H9 (cell line): Measurements from ENCODE around the gene DNLZ. TPM values are rescaled to one million over a fixed set of nuclear protein-coding genes. Genes with fewer than 3 reads are reported as not detected.

Experiments used
- DNase-seq: peaks from one replicate; pipeline ENCODE4 v3.0.0-alpha.2; 2017
- H2AFZ ChIP-seq: one replicate; pipeline ENCODE4 v1.6.1; 2013; ENCODE audit warnings: mild to moderate bottlenecking, low read length, control low read depth, moderate library complexity
- H2AK5ac ChIP-seq: 2 replicates; pipeline ENCODE4 v1.6.1; 2013; ENCODE audit warnings: low read length, control low read depth, mixed read lengths; ENCODE audit not compliant: insufficient read length
- H2BK120ac ChIP-seq: one replicate; pipeline ENCODE4 v1.6.1; 2013; ENCODE audit warnings: low read depth, mild to moderate bottlenecking, low read length, control low read depth, inconsistent platforms; ENCODE audit not compliant: poor library complexity, severe bottlenecking
- H2BK12ac ChIP-seq: 2 replicates; pipeline ENCODE4 v1.6.1; 2013; ENCODE audit warnings: low read length, control low read depth, mixed read lengths, low read depth; ENCODE audit not compliant: insufficient read length
- H2BK15ac ChIP-seq: 2 replicates; pipeline ENCODE4 v1.6.1; 2013; ENCODE audit warnings: low read depth, low read length, control low read depth
- H2BK20ac ChIP-seq: one replicate; pipeline ENCODE4 v1.6.1; 2013; ENCODE audit warnings: low read depth, mild to moderate bottlenecking, low read length, control low read depth, inconsistent platforms; ENCODE audit not compliant: poor library complexity, severe bottlenecking
- H2BK5ac ChIP-seq: 2 replicates; pipeline ENCODE4 v1.6.1; 2013; ENCODE audit warnings: low read length, control low read depth, mixed read lengths; ENCODE audit not compliant: insufficient read length
- H3K14ac ChIP-seq: 2 replicates; pipeline ENCODE4 v1.6.1; 2013; ENCODE audit warnings: low read length, control low read depth; ENCODE audit not compliant: insufficient read depth
- H3K18ac ChIP-seq: 2 replicates; pipeline ENCODE4 v1.6.1; 2013; ENCODE audit warnings: low read depth, mild to moderate bottlenecking, mixed read lengths, low read length, control low read depth; ENCODE audit not compliant: insufficient read length
- H3K23ac ChIP-seq: 2 replicates; pipeline ENCODE4 v1.6.1; 2013; ENCODE audit warnings: low read length, control low read depth, mixed read lengths, low read depth; ENCODE audit not compliant: insufficient read length
- H3K23me2 ChIP-seq: 2 replicates; pipeline ENCODE4 v1.6.1; 2013; ENCODE audit warnings: low read depth, mild to moderate bottlenecking, mixed read lengths, low read length, control low read depth; ENCODE audit not compliant: insufficient read length, poor library complexity, severe bottlenecking
- H3K27ac ChIP-seq: 2 replicates; pipeline ENCODE4 v1.5.1; 2013; ENCODE audit warnings: low read length, control low read depth, mixed read lengths, low read depth; ENCODE audit not compliant: insufficient read length
- H3K27me3 ChIP-seq: 2 replicates; pipeline ENCODE4 v1.6.1; 2013; ENCODE audit warnings: low read length, control low read depth, inconsistent platforms; ENCODE audit not compliant: insufficient read depth
- H3K4ac ChIP-seq: 2 replicates; pipeline ENCODE4 v1.6.1; 2013; ENCODE audit warnings: low read depth, mild to moderate bottlenecking, control low read depth, inconsistent platforms, low read length, moderate library complexity
- H3K4me1 ChIP-seq: 2 replicates; pipeline ENCODE4 v1.6.1; 2013; ENCODE audit warnings: low read length, control low read depth, inconsistent platforms; ENCODE audit not compliant: insufficient read depth
- H3K4me2 ChIP-seq: 2 replicates; pipeline ENCODE4 v1.6.1; 2013; ENCODE audit warnings: low read length, control low read depth, mixed read lengths; ENCODE audit not compliant: insufficient read length, insufficient read depth
- H3K56ac ChIP-seq: 2 replicates; pipeline ENCODE4 v1.6.1; 2013; ENCODE audit warnings: low read depth, mild to moderate bottlenecking, mixed read lengths, low read length, control low read depth; ENCODE audit not compliant: insufficient read length
- H3K79me1 ChIP-seq: 2 replicates; pipeline ENCODE4 v1.6.1; 2013; ENCODE audit warnings: low read depth, mild to moderate bottlenecking, moderate library complexity, low read length, control low read depth, inconsistent platforms; ENCODE audit not compliant: insufficient read depth, poor library complexity, severe bottlenecking
- H3K79me2 ChIP-seq: 2 replicates; pipeline ENCODE4 v1.6.1; 2013; ENCODE audit warnings: low read length, control low read depth, inconsistent platforms; ENCODE audit not compliant: insufficient read depth
- H3K9ac ChIP-seq: 2 replicates; pipeline ENCODE4 v1.6.1; 2013; ENCODE audit warnings: low read length, control low read depth, mixed read lengths; ENCODE audit not compliant: insufficient read length; ENCODE audit errors: extremely low read depth
- H3K9me3 ChIP-seq: one replicate; pipeline ENCODE4 v1.6.1; 2013; ENCODE audit warnings: low read depth, low read length, inconsistent platforms; ENCODE audit not compliant: control insufficient read depth
- H3T11ph ChIP-seq: one replicate; pipeline ENCODE4 v1.6.1; 2013; ENCODE audit warnings: mild to moderate bottlenecking, low read length, control low read depth, inconsistent platforms
- H4K20me1 ChIP-seq: one replicate; pipeline ENCODE4 v1.6.1; 2013; ENCODE audit not compliant: control insufficient read depth, insufficient read length, insufficient read depth
- H4K5ac ChIP-seq: 2 replicates; pipeline ENCODE4 v1.6.1; 2013; ENCODE audit warnings: low read depth, mild to moderate bottlenecking, mixed read lengths, low read length, control low read depth; ENCODE audit not compliant: insufficient read length
- H4K8ac ChIP-seq: replicated peaks from 2 replicates; pipeline ENCODE4 v1.6.1; 2013; ENCODE audit warnings: low read length, control low read depth, mixed read lengths, low read depth; ENCODE audit not compliant: insufficient read length
- H4K91ac ChIP-seq: 2 replicates; pipeline ENCODE4 v1.6.1; 2013; ENCODE audit warnings: low read depth, mild to moderate bottlenecking, moderate library complexity, mixed read lengths, low read length, control low read depth; ENCODE audit not compliant: insufficient read length
- H3K27ac Mint-ChIP-seq, 3 experiments: 2 replicates in 2 of 3; 3 replicates in 1 of 3; pipeline ENCODE4 v1.8.0; 2020 to 2021; ENCODE audit warnings: mixed read lengths in 3 of 3, mild to moderate bottlenecking in 1 of 3, moderate library complexity in 1 of 3
- H3K27me3 Mint-ChIP-seq: 2 replicates; pipeline ENCODE4 v1.8.0; 2021; ENCODE audit warnings: low read depth, mild to moderate bottlenecking, moderate library complexity, mixed read lengths
- H3K36me3 Mint-ChIP-seq, 3 experiments: 2 replicates in 2 of 3; 3 replicates in 1 of 3; pipeline ENCODE4 v1.8.0; 2020 to 2021; ENCODE audit warnings: low read depth in 3 of 3, mixed read lengths in 3 of 3; ENCODE audit not compliant: insufficient read depth in 1 of 3
- H3K4me1 Mint-ChIP-seq, 2 experiments: 2 replicates each; pipeline ENCODE4 v1.8.0; 2020; ENCODE audit warnings: mixed read lengths in 2 of 2
- H3K4me3 Mint-ChIP-seq, 2 experiments: 2 replicates in 1 of 2; 3 replicates in 1 of 2; pipeline ENCODE4 v1.8.0; 2020 to 2021; ENCODE audit warnings: mild to moderate bottlenecking in 2 of 2, mixed read lengths in 2 of 2, moderate library complexity in 1 of 2
- H3K9me3 Mint-ChIP-seq, 2 experiments: 2 replicates in 1 of 2; 3 replicates in 1 of 2; pipeline ENCODE4 v1.8.0; 2020; ENCODE audit warnings: mild to moderate bottlenecking in 2 of 2, mixed read lengths in 2 of 2, moderate library complexity in 1 of 2
- WGBS: extraction: QIAGEN DNeasy Blood & Tissue Kit; methylation state at CpG from one replicate; pipeline ENCODE4 v1.1.7; 2013; ENCODE audit warnings: missing lambda C conversion rate, low lambda C conversion rate, mixed read lengths; ENCODE audit not compliant: insufficient read length; ENCODE audit errors: extremely low coverage; 5-methylcytosine and 5-hydroxymethylcytosine counted together
- total RNA-seq: library from RNA; stranded (reverse); gene quantifications from 2 replicates; pipeline ENCODE4 v1.2.1, GENCODE V29; 2021
- TF ChIP-seq, protein P1 (sequence below): fragments of 200-600 bp; sonication (generic); conservative IDR thresholded peaks from 3 replicates; pipeline ENCODE4 v1.8.0; 2021; ENCODE audit warnings: antibody characterized with exemption, mild to moderate bottlenecking

DNLZ gene
- total RNA-seq, 1 experiment from 2014 or later, result 24.8 TPM

DNA sequence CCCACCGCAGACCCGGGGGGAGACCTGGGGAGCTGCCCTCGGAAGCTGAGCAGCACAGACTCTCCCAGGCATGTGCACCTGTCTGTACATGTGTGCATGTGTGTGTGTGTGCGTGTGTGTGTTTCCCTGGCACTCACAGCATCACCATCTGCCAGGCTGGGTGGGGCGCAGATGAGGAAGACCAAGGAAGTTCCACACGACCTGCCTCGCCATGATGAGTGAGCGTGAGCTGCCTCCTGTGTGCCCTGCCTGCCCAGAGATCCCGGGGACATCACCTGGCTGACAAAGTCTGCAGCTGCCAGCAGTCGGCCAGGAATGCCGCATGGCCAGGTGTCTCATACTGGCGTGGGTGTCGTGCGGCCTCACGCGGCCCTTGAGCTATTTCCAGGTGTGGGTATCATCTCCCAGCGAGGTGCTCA lies 40.2 kb downstream of the DNLZ start:
- Histone ChIP-seq H3K23me2 (no peaks in the 10 kb centered on the region), H3K27ac (no peak overlapping the region), H3K23ac (no peak overlapping the region), H4K91ac (no peak overlapping the region), H4K20me1 (no peaks in the 10 kb centered on the region), H3K56ac (no peak overlapping the region), H3K18ac (no peak overlapping the region), H3K79me2 (no peaks in the 10 kb centered on the region), H3K4ac (no peak overlapping the region), H3K4me1 (peaks cover 4% of the 10 kb centered on the region; the same call in 1 of the 2 replicates), H2AK5ac (no peak overlapping the region), H3K14ac (no peak overlapping the region), H2BK20ac (no peak overlapping the region), H4K8ac (no peak overlapping the region), H3K79me1 (no peaks in the 10 kb centered on the region), H3K9me3 (no peaks in the 10 kb centered on the region), H2AFZ (no peak overlapping the region), H2BK120ac (no peak overlapping the region), H4K5ac (no peak overlapping the region), H3K9ac (no peak overlapping the region), H3K4me2 (no peak overlapping the region), H3T11ph (no peak overlapping the region), H2BK15ac (no peak overlapping the region), H2BK12ac (no peak overlapping the region), H3K27me3 (no peaks in the 10 kb centered on the region), H2BK5ac (no peak overlapping the region)
- peak overlapping the region in 1 of 3 experiments; percentile 51; a peak in 1 of 7 replicates for H3K27ac Mint-ChIP-seq
- H3K36me3 Mint-ChIP-seq, result no peaks in the 10 kb centered on the region
- no CpG with 5 or more reads among the region's 17 CpGs for WGBS
- H3K4me3 Mint-ChIP-seq, result no peak overlapping the region
- no peak for DNase-seq
- H3K4me1 Mint-ChIP-seq, result peaks cover 5 to 6% of the 10 kb centered on the region in 2 experiments
- TF ChIP-seq, protein P1, sequence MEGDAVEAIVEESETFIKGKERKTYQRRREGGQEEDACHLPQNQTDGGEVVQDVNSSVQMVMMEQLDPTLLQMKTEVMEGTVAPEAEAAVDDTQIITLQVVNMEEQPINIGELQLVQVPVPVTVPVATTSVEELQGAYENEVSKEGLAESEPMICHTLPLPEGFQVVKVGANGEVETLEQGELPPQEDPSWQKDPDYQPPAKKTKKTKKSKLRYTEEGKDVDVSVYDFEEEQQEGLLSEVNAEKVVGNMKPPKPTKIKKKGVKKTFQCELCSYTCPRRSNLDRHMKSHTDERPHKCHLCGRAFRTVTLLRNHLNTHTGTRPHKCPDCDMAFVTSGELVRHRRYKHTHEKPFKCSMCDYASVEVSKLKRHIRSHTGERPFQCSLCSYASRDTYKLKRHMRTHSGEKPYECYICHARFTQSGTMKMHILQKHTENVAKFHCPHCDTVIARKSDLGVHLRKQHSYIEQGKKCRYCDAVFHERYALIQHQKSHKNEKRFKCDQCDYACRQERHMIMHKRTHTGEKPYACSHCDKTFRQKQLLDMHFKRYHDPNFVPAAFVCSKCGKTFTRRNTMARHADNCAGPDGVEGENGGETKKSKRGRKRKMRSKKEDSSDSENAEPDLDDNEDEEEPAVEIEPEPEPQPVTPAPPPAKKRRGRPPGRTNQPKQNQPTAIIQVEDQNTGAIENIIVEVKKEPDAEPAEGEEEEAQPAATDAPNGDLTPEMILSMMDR, result no peak
- H3K27me3 Mint-ChIP-seq, result no peaks in the 10 kb centered on the region; the same call in none of the 2 replicates
- peaks cover 2% of the 10 kb centered on the region in 2 experiments; a peak in 3 of 5 replicates for H3K9me3 Mint-ChIP-seq
